Left lung (tissue), 14 donors: Measurements from ENCODE around the gene WDR36. TPM values are rescaled to one million over a fixed set of nuclear protein-coding genes. Genes with fewer than 3 reads are reported as not detected.

Source experiments
- ATAC-seq: fragments of 200-7000 bp; cut with Tn5 transposase; one replicate; pipeline ENCODE4 v1.9.1; 2020; ENCODE audit warnings: moderate library complexity
- DNase-seq, 4 donors: peaks; one replicate each; pipeline ENCODE4 v3.0.0-alpha.2; 2013 to 2020
- H3K27ac ChIP-seq, 2 donors: fragments of 200-600 bp; sonication (generic) in 1 of 2; one replicate each; pipeline versions ENCODE4 v1.5.0 to v1.8.0; 2020 to 2021
- H3K27me3 ChIP-seq, 2 donors: fragments of 200-600 bp; sonication (generic) in 1 of 2; one replicate each; pipeline versions ENCODE4 v1.5.0 to v1.8.0; 2020 to 2021
- H3K36me3 ChIP-seq, 2 donors: fragments of 200-600 bp; sonication (generic) in 1 of 2; one replicate each; pipeline versions ENCODE4 v1.5.0 to v1.8.0; 2020 to 2021
- H3K4me1 ChIP-seq, 2 donors: fragments of 200-600 bp; one replicate each; pipeline ENCODE4 v1.8.0; 2021
- H3K4me3 ChIP-seq, 2 donors: fragments of 200-600 bp; sonication (generic) in 1 of 2; one replicate each; pipeline versions ENCODE4 v1.5.0 to v1.8.0; 2020 to 2021; ENCODE audit warnings: mild to moderate bottlenecking in 1 of 2
- H3K9me3 ChIP-seq, 2 donors: fragments of 200-600 bp; sonication (generic) in 1 of 2; one replicate each; pipeline versions ENCODE4 v1.5.0 to v1.8.0; 2020 to 2021
- intact Hi-C, 2 donors: fragments of 100-400 bp; cut with DNase I; formaldehyde crosslinking; loops; one replicate each; pipeline versions ENCODE4 v1.11.2 to v1.14.2; 2022
- long read RNA-seq, 12 donors: library from polyadenylated mRNA in 2 of 12; unstranded in 2 of 12; transcript quantifications; one replicate each; pipeline ENCODE4 v2.0.0 and lab custom pipeline, GENCODE V29; 2019 to 2026
- polyA plus RNA-seq, 6 donors: library from polyadenylated mRNA; unstranded; fragments of 120-200 nt; gene quantifications; one replicate each; pipeline ENCODE4 v1.2.1, GENCODE V29; 2013; ENCODE audit not compliant: insufficient read length in 6 of 6
- total RNA-seq, 2 donors: library from RNA; stranded (reverse); fragmentation: NEBNext Ultra II Directional; extraction: Animal tissue kit (Norgen Biotek cat#: 25700); gene quantifications; one replicate each; pipeline ENCODE4 v1.2.1, GENCODE V29; 2021
- TF ChIP-seq, protein P1 (sequence below), 2 donors: fragments of 200-600 bp; sonication (generic) in 1 of 2; IDR thresholded peaks; one replicate each; pipeline versions ENCODE4 v1.5.0 to v1.8.0; 2021; ENCODE audit warnings: antibody characterized with exemption in 2 of 2
- donor health status: DM: no; HTN: yes; CAD: no.
- donor health status: DM: no; HTN: no; CAD: no.

WDR36 gene
- 10 to 100 TPM; 23.1 to 29.6 TPM for total RNA-seq
- polyA plus RNA-seq, result 10 to 100 TPM; 30.3 to 37.9 (median 34.2) TPM
- long read RNA-seq, donor 1, result 0 reads
- long read RNA-seq, donor 2, full-length matches to known transcripts, result 1 of 1 reads
- long read RNA-seq, donor 2, partial matches to known transcripts, result 0 of 1 reads
- long read RNA-seq, donor 2, other reads (novel, unspliced or antisense), result 0 of 1 reads
- long read RNA-seq, donor 3, result 0 reads
- long read RNA-seq, donor 4, partial matches to known transcripts, result 1 of 1 reads
- long read RNA-seq, donor 4, other reads (novel, unspliced or antisense), result 0 of 1 reads
- long read RNA-seq, donor 5, partial matches to known transcripts, result 6 of 6 reads
- long read RNA-seq, donor 5, other reads (novel, unspliced or antisense), result 0 of 6 reads
- long read RNA-seq, donor 6, result 0 reads
- long read RNA-seq, donor 7, full-length matches to known transcripts, result 1 of 1 reads
- long read RNA-seq, donor 7, partial matches to known transcripts, result 0 of 1 reads
- long read RNA-seq, donor 7, other reads (novel, unspliced or antisense), result 0 of 1 reads
- long read RNA-seq, donor 8, full-length matches to known transcripts, result 1 of 35 reads
- long read RNA-seq, donor 8, partial matches to known transcripts, result 34 of 35 reads
- long read RNA-seq, donor 8, other reads (novel, unspliced or antisense), result 0 of 35 reads
- long read RNA-seq, donor 9, result 0 reads
- long read RNA-seq, donor 10, partial matches to known transcripts, result 2 of 3 reads
- long read RNA-seq, donor 10, other reads (novel, unspliced or antisense), result 1 of 3 reads
- long read RNA-seq, donor 11, result 0 reads
- long read RNA-seq, donor 12, partial matches to known transcripts, result 0 of 2 reads
- long read RNA-seq, donor 12, other reads (novel, unspliced or antisense), result 0 of 2 reads

DNA sequence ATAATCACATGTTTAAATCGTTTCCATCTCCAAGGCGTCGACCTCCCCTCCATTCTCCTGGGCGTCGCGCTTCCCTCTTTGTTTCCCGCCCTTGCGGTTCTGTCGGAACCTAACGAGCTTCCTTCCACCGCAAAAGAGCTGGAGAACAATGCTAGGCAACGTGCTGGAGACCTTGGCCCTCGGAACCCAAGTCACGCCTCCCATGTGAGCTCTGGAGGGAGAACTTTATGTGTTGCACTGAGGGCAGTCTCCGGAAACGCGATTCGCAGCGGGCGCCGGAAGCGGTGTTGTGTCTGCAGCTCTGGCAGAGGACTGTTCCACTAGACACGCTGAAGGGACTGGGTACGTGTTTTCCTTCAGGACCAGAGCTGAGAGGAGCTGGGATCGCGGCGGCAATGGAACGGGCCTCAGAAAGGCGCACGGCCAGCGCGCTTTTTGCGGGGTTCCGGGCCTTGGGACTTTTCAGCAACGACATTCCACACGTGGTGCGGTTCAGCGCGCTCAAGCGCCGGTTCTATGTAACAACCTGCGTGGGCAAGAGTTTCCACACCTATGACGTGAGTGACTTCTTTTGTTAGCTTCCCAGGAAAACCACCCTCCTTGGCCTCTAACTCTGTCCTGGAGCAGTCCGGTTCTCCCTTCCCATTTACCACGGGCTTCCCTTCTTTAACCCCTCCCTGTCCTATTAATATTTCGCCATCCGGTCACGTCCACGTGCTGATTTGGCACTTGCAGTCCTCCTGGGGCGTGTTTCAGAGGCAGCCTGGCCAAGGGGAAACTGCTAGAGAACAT, at the start of gene WDR36:
TSS of gene WDR36 (plus strand) at position 287 of the 792 bp plus-strand sequence. CDS start at position 396, 109 bp downstream.
- H3K4me1 ChIP-seq, result peaks cover 9 to 23% of the 10 kb centered on the region in 2 donors
- ATAC-seq, result peak; percentile 100

DNA sequence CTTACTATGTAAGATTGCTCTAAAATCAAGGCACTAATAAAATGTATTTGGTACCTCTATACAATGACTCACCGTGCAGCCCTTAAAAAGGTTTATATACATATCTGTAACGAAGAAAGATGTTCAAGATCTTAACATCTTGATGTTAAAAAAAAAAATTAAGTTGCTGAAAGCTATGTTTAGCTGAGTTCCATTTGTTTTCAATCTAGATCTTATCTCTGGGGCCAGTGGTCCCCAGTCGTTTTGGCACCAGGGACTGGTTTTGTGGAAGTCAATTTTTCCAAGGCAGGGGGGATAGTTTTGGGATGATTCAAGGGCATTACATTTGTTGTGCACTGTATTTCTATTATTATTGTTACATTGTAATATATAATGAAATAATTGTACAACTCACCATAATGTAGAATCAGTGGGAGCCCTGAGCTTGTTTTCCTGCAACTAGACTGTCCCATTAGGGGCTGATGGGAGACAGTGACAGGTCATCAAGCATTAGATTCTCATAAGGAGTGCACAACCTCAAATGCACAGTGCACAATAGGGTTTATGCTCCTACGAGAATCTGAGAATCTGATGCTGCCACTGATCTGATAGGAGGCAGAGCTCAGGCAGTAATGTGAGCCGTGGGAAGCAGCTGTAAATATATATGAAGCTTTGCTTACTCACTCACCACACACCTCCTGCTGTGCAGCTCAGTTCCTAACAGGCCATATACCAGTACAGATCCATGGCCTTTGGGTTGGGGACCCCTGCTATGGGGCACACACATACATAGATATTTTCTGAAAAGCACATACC, 48.2 kb upstream of the WDR36 start:
- ATAC-seq (no peak), DNase-seq (no peak)
- no peaks in the 10 kb centered on the region for H3K36me3 ChIP-seq
- no peak overlapping the region for H3K27ac ChIP-seq
- no peaks in the 10 kb centered on the region for H3K4me1 ChIP-seq
- H3K4me3 ChIP-seq, result no peak overlapping the region
- TF ChIP-seq, protein P1, sequence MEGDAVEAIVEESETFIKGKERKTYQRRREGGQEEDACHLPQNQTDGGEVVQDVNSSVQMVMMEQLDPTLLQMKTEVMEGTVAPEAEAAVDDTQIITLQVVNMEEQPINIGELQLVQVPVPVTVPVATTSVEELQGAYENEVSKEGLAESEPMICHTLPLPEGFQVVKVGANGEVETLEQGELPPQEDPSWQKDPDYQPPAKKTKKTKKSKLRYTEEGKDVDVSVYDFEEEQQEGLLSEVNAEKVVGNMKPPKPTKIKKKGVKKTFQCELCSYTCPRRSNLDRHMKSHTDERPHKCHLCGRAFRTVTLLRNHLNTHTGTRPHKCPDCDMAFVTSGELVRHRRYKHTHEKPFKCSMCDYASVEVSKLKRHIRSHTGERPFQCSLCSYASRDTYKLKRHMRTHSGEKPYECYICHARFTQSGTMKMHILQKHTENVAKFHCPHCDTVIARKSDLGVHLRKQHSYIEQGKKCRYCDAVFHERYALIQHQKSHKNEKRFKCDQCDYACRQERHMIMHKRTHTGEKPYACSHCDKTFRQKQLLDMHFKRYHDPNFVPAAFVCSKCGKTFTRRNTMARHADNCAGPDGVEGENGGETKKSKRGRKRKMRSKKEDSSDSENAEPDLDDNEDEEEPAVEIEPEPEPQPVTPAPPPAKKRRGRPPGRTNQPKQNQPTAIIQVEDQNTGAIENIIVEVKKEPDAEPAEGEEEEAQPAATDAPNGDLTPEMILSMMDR (IDR thresholded peaks at IDR 0.05), result no peak
- intact Hi-C loops, result no loop called here
- no peaks in the 10 kb centered on the region for H3K9me3 ChIP-seq
- no peaks in the 10 kb centered on the region for H3K27me3 ChIP-seq

More for the DNA sequence above, at the start of gene WDR36:
- peak; percentile 85 to 94 (median 89) for DNase-seq
- no peaks in the 10 kb centered on the region for H3K27me3 ChIP-seq
- H3K9me3 ChIP-seq, result no peaks in the 10 kb centered on the region
- peak within 1 kb of the TSS; percentile 75 to 83 for H3K4me3 ChIP-seq
- TF ChIP-seq, protein P1 (IDR thresholded peaks at IDR 0.05), result no peak
- peak within 1 kb of the TSS; percentile 70 to 87 for H3K27ac ChIP-seq
- peaks cover 0 to 16% of the 10 kb centered on the region in 2 donors for H3K36me3 ChIP-seq
- intact Hi-C loops, result no loop called here

DNA sequence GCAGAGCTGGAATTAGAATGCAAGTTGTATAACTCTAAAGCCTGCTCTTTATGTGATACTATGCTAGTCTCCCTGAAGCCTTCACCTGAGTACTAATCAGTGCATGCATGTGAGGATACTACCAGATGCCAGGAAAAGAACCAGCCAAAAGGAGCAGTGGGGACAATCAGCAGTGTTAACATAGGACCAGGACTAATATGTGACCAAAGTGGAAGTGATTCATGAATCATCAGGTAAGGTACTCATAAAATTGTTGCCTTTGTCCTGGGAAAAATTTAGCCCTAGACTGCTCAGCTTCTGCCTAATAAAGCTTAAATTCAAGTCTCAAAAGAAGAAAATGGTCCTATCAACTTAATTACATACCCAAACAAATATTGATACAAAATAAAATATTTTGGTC, 34.1 kb upstream of the WDR36 start:
- Histone ChIP-seq H3K27ac (no peak overlapping the region), H3K36me3 (no peaks in the 10 kb centered on the region), H3K9me3 (peaks cover 0 to 2% of the 10 kb centered on the region in 2 donors), H3K4me3 (no peak overlapping the region), H3K4me1 (no peaks in the 10 kb centered on the region), H3K27me3 (no peaks in the 10 kb centered on the region)
- TF ChIP-seq, protein P1 (IDR thresholded peaks at IDR 0.05), result no peak
- no peak for DNase-seq
- ATAC-seq, result no peak
- intact Hi-C loops, result no loop called here

DNA sequence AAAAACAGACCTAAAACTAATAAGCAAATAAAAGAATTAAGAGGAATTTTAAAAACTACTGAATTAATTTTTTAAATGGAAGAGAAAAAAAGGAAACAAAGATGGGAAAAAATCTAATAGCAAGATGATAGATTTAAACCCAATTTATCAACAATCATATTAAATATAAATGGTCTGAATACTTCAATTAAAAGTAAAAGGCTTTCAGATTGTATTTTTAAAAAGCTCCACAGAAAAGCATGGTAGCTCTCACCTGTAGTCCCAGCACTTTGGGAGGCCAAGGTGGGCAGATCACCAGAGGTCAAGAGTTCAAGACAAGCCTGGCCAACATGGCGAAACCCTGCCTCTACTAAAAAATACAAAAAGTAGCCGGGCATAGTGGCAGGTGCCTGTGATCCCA, 32.0 kb upstream of the WDR36 start:
- DNase-seq (no peak), ATAC-seq (no peak)
- Histone ChIP-seq H3K9me3 (peaks cover 0 to 2% of the 10 kb centered on the region in 2 donors), H3K4me1 (no peaks in the 10 kb centered on the region), H3K36me3 (no peaks in the 10 kb centered on the region), H3K4me3 (no peak overlapping the region), H3K27ac (no peak overlapping the region), H3K27me3 (no peaks in the 10 kb centered on the region)
- TF ChIP-seq, protein P1 (IDR thresholded peaks at IDR 0.05), result no peak
- intact Hi-C loops, result no loop called here
